ENCODE results near the gene PHLDA2.
A peak's percentile ranks its signal among the peaks of the same experiment; 100 is the strongest.

PHLDA2 gene

DNA sequence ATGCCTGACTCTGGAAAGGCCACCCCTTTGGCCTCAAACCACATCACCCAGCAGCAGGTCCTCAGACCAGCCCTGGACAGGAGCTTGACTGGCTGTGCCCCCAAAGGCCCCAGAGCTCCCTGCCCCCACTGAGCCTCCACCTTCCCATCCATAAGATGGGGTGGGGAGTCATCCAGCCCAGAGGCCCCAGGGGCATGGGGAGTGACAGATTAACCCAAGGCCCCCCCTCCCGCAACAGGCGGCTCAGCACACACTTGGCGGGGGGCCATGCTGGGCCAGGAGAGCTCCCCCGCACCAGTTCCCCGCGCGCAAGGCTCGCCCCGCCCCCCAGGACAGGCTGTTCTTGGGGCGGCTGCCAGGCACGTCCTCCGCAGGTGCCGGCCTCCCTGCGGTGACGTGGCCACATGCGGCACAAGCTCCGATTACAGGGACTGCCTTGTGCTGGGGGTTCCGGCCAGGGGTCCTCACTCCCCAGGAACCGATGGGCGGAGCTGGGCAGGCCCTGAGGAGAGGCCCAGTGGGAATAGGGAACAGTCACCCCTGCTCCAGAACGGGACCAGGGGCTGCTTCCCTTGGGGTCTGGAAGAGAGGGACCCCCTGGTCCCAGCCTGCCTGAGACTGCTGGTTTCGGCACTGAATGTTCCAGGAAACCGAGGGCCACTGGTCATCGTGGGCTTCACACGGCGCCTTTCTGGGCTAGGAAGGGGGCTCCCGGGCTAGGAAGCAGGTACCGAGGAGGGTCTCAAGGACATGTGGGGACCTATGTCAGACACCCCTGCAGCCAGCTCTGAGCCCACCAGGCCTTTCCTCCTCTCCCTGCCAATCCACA is 38.5 kb downstream of the PHLDA2 start:
- no peak for TF ChIP-seq CTCF (IDR thresholded peaks at IDR 0.05; ENCODE audit: low read depth, low read length)
- Histone ChIP-seq H3K4me1 (no peaks in the 10 kb centered on the region), H3K27me3 (no peaks in the 10 kb centered on the region), H3K9me3 (no peaks in the 10 kb centered on the region), H3K36me3 (no peaks in the 10 kb centered on the region), H3K4me3 (ENCODE audit: low read depth, low read length) (no peak overlapping the region)
- DNase-seq: no peak

DNA sequence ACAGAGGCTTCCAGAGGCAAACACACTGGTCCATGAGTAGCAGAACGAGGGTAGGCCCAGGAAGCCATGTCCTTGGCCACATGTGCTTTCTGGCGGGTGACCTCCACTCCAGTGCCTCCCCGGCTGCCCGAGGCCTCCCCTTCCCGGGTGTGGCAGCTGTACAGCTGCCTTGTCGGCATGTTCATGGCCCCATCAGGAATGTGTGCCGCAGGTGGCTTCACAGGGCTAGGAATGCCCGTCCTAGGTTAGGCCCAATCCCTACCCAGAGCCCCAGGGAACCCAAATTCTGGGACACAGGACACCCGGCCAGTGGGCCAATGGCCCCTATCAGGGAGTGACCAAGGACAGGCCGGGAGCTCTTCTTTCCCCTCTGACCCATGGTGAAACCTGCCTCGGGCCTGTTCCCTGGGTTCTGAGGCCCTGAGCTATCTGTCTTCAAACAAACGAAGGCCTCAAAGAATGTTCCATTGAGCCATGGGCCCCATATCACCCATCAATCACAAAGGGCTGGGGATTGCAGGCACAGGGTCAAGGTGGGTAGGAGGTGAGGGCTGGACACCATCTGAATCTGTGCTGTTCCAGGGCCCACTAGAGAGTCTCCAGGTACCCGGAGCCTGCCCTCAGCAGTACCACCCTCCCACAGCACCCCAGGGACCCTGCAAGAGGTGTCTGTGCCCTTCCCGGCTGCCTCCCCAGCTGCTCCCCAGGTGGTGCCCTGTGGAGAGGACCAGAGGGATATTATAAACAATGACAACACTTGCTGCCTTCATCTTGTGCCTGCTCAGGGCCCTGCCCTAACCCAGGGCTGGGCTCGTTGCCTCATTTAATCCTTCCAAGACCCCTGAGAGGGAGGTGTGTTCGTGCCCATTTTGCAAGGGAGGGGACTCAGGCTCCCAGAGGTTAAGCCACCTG is 39.6 kb downstream of the PHLDA2 start:
- no peak for DNase-seq
- H3K36me3 ChIP-seq: no peaks in the 10 kb centered on the region
- H3K9me3 ChIP-seq: peaks cover 5% of the 10 kb centered on the region; the same call in 1 of the 2 replicates
- no peaks in the 10 kb centered on the region for H3K4me1 ChIP-seq
- peaks cover 7% of the 10 kb centered on the region for H3K27me3 ChIP-seq
- no peak overlapping the region for H3K4me3 ChIP-seq (ENCODE audit: low read depth, low read length)
- no peak for TF ChIP-seq CTCF (IDR thresholded peaks at IDR 0.05; ENCODE audit: low read depth, low read length)

DNA sequence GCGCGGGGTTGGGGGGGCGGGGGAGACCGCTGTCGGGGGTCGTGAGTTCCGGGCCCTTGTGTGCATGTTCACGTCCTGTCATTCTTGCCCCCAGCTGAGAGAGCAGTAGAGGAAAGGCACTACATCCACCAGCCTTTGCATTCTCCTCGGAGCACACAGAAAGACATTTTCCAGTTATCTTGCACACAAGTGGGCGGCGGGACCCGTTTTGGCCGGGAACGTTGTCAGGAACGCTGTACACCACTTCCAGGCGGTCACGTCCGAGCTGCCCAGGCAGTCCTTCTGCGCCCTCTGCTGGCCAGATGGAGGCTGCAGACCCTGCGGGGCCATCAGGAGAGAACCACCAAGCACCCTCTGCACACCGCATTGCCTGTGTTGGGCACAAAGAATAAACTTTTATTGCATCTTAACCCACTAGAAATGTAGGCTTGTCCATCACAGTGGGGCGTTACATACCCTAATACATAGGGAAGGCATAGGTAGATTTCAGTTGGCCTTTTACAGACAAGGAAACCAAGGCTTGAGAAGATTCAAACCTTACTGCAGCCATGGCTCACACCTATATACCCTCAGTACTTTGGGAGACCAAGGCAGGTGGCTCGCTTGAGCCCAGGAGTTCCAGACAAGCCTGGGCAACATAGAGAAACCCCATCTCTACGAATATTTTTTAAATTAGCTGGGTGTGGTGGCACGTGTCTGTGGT is 40.8 kb downstream of the PHLDA2 start:
- Histone ChIP-seq H3K4me3 (ENCODE audit: low read depth, low read length) (no peak overlapping the region), H3K9me3 (peaks cover 5% of the 10 kb centered on the region; the same call in 1 of the 2 replicates), H3K4me1 (no peaks in the 10 kb centered on the region), H3K36me3 (no peaks in the 10 kb centered on the region), H3K27me3 (peaks cover 16% of the 10 kb centered on the region)
- TF ChIP-seq CTCF (IDR thresholded peaks at IDR 0.05; ENCODE audit: low read depth, low read length): peak; percentile 83
- DNase-seq: peak; percentile 86

- Histone ChIP-seq H3K36me3 (no peaks in the 10 kb centered on the region), H3K4me1 (no peaks in the 10 kb centered on the region), H3K9me3 (peaks cover 5% of the 10 kb centered on the region; the same call in 1 of the 2 replicates), H3K27me3 (peaks cover 16% of the 10 kb centered on the region), H3K4me3 (ENCODE audit: low read depth, low read length) (no peak overlapping the region)
- DNase-seq: no peak
- no peak for TF ChIP-seq CTCF (IDR thresholded peaks at IDR 0.05; ENCODE audit: low read depth, low read length)
Observed at GRCh38 chr11:2887515-2888195, 41.6 kb downstream of the PHLDA2 start.

- Histone ChIP-seq H3K4me1 (no peaks in the 10 kb centered on the region), H3K4me3 (ENCODE audit: low read depth, low read length) (no peak overlapping the region), H3K27me3 (peaks cover 16% of the 10 kb centered on the region), H3K36me3 (no peaks in the 10 kb centered on the region), H3K9me3 (peaks cover 5% of the 10 kb centered on the region; the same call in 1 of the 2 replicates)
- no peak for DNase-seq
- no peak for TF ChIP-seq CTCF (IDR thresholded peaks at IDR 0.05; ENCODE audit: low read depth, low read length)
Observed at GRCh38 chr11:2886936-2887335, 42.3 kb downstream of the PHLDA2 start.
